Esophagus squamous epithelium (tissue), 4 donors: ENCODE data around the gene SLC1A4.

Experiments
- POLR2A ChIP-seq, 4 donors: fragments of 450-650 bp; IDR thresholded peaks; one replicate each; pipeline ENCODE4 v1.6.1; 2017; ENCODE audit warnings: antibody characterized with exemption in 4 of 4, mild to moderate bottlenecking in 4 of 4, moderate library complexity in 3 of 4
- TF ChIP-seq, protein P1 (sequence below), 6 experiments: fragments of 450-650 bp in 4 of 6; fragments of 200-600 bp in 2 of 6; sonication (generic) in 2 of 6; IDR thresholded peaks; one replicate each; pipeline ENCODE4 v1.5.1; 2016 to 2019; ENCODE audit warnings: antibody characterized with exemption in 6 of 6, mild to moderate bottlenecking in 4 of 6, moderate library complexity in 4 of 6

DNA sequence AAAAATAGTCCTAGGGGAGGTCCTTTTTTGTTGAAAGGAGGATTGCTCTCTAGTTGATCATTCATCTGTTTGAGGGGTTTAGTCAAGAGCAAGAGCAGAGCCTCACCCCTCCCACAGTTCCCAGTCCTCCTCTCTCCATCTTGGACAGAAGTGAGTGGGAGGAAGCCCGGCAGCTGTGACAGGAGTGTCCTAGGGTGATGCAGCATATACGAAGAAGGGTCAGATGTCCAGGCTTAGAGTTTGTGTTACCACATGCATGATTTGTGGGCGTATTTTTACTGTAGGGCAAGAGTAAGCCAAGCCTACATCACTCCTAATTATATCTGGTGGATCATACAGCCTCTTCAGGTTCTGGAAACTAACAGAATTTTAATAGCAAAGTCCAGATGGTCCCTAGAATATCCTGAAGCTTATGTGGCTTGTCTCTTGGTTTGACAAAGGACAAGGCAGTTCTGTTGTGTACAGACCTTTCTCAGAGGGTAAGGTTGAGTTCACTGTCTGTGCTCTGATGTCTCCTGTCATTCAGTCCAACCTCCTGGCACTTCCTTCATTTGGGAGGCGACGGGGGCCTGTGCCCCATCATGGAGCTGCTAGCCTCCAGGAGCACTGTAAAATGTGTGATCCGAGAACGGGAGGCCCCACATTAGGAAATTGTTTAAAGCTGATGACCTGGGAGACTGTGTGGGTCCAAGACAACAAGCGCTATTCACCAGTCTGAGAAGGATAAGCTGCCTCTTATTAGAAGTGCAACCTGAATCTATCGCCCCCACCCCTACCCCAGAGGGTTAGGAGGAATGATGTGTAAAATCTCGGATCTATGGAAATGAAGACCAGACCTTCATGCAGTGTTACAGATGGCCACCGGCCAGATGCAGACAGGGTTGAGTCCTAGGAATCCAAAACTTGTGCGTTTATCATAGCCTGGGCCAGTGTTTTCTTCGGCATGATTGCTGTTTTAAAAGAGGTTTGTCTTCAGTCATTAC lies 73.9 kb downstream of the SLC1A4 start:
- TF ChIP-seq, protein P1, sequence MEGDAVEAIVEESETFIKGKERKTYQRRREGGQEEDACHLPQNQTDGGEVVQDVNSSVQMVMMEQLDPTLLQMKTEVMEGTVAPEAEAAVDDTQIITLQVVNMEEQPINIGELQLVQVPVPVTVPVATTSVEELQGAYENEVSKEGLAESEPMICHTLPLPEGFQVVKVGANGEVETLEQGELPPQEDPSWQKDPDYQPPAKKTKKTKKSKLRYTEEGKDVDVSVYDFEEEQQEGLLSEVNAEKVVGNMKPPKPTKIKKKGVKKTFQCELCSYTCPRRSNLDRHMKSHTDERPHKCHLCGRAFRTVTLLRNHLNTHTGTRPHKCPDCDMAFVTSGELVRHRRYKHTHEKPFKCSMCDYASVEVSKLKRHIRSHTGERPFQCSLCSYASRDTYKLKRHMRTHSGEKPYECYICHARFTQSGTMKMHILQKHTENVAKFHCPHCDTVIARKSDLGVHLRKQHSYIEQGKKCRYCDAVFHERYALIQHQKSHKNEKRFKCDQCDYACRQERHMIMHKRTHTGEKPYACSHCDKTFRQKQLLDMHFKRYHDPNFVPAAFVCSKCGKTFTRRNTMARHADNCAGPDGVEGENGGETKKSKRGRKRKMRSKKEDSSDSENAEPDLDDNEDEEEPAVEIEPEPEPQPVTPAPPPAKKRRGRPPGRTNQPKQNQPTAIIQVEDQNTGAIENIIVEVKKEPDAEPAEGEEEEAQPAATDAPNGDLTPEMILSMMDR (IDR thresholded peaks at IDR 0.05), result no peak
- TF ChIP-seq POLR2A (IDR thresholded peaks at IDR 0.05), result no peak
